H9 (cell line): ENCODE data around the gene SRRT. TPM values are rescaled to one million over a fixed set of nuclear protein-coding genes. Genes with fewer than 3 reads are reported as not detected.

ENCODE experiments used
- DNase-seq: peaks from one replicate; pipeline ENCODE4 v3.0.0-alpha.2; 2017
- H2AFZ ChIP-seq: one replicate; pipeline ENCODE4 v1.6.1; 2013; ENCODE audit warnings: mild to moderate bottlenecking, low read length, control low read depth, moderate library complexity
- H2AK5ac ChIP-seq: 2 replicates; pipeline ENCODE4 v1.6.1; 2013; ENCODE audit warnings: low read length, control low read depth, mixed read lengths; ENCODE audit not compliant: insufficient read length
- H2BK120ac ChIP-seq: one replicate; pipeline ENCODE4 v1.6.1; 2013; ENCODE audit warnings: low read depth, mild to moderate bottlenecking, low read length, control low read depth, inconsistent platforms; ENCODE audit not compliant: poor library complexity, severe bottlenecking
- H2BK12ac ChIP-seq: 2 replicates; pipeline ENCODE4 v1.6.1; 2013; ENCODE audit warnings: low read length, control low read depth, mixed read lengths, low read depth; ENCODE audit not compliant: insufficient read length
- H2BK15ac ChIP-seq: 2 replicates; pipeline ENCODE4 v1.6.1; 2013; ENCODE audit warnings: low read depth, low read length, control low read depth
- H2BK20ac ChIP-seq: one replicate; pipeline ENCODE4 v1.6.1; 2013; ENCODE audit warnings: low read depth, mild to moderate bottlenecking, low read length, control low read depth, inconsistent platforms; ENCODE audit not compliant: poor library complexity, severe bottlenecking
- H2BK5ac ChIP-seq: 2 replicates; pipeline ENCODE4 v1.6.1; 2013; ENCODE audit warnings: low read length, control low read depth, mixed read lengths; ENCODE audit not compliant: insufficient read length
- H3K14ac ChIP-seq: 2 replicates; pipeline ENCODE4 v1.6.1; 2013; ENCODE audit warnings: low read length, control low read depth; ENCODE audit not compliant: insufficient read depth
- H3K18ac ChIP-seq: 2 replicates; pipeline ENCODE4 v1.6.1; 2013; ENCODE audit warnings: low read depth, mild to moderate bottlenecking, mixed read lengths, low read length, control low read depth; ENCODE audit not compliant: insufficient read length
- H3K23ac ChIP-seq: 2 replicates; pipeline ENCODE4 v1.6.1; 2013; ENCODE audit warnings: low read length, control low read depth, mixed read lengths, low read depth; ENCODE audit not compliant: insufficient read length
- H3K23me2 ChIP-seq: 2 replicates; pipeline ENCODE4 v1.6.1; 2013; ENCODE audit warnings: low read depth, mild to moderate bottlenecking, mixed read lengths, low read length, control low read depth; ENCODE audit not compliant: insufficient read length, poor library complexity, severe bottlenecking
- H3K27ac ChIP-seq: 2 replicates; pipeline ENCODE4 v1.5.1; 2013; ENCODE audit warnings: low read length, control low read depth, mixed read lengths, low read depth; ENCODE audit not compliant: insufficient read length
- H3K27me3 ChIP-seq: 2 replicates; pipeline ENCODE4 v1.6.1; 2013; ENCODE audit warnings: low read length, control low read depth, inconsistent platforms; ENCODE audit not compliant: insufficient read depth
- H3K4ac ChIP-seq: 2 replicates; pipeline ENCODE4 v1.6.1; 2013; ENCODE audit warnings: low read depth, mild to moderate bottlenecking, control low read depth, inconsistent platforms, low read length, moderate library complexity
- H3K4me1 ChIP-seq: 2 replicates; pipeline ENCODE4 v1.6.1; 2013; ENCODE audit warnings: low read length, control low read depth, inconsistent platforms; ENCODE audit not compliant: insufficient read depth
- H3K4me2 ChIP-seq: 2 replicates; pipeline ENCODE4 v1.6.1; 2013; ENCODE audit warnings: low read length, control low read depth, mixed read lengths; ENCODE audit not compliant: insufficient read length, insufficient read depth
- H3K56ac ChIP-seq: 2 replicates; pipeline ENCODE4 v1.6.1; 2013; ENCODE audit warnings: low read depth, mild to moderate bottlenecking, mixed read lengths, low read length, control low read depth; ENCODE audit not compliant: insufficient read length
- H3K79me1 ChIP-seq: 2 replicates; pipeline ENCODE4 v1.6.1; 2013; ENCODE audit warnings: low read depth, mild to moderate bottlenecking, moderate library complexity, low read length, control low read depth, inconsistent platforms; ENCODE audit not compliant: insufficient read depth, poor library complexity, severe bottlenecking
- H3K79me2 ChIP-seq: 2 replicates; pipeline ENCODE4 v1.6.1; 2013; ENCODE audit warnings: low read length, control low read depth, inconsistent platforms; ENCODE audit not compliant: insufficient read depth
- H3K9ac ChIP-seq: 2 replicates; pipeline ENCODE4 v1.6.1; 2013; ENCODE audit warnings: low read length, control low read depth, mixed read lengths; ENCODE audit not compliant: insufficient read length; ENCODE audit errors: extremely low read depth
- H3K9me3 ChIP-seq: one replicate; pipeline ENCODE4 v1.6.1; 2013; ENCODE audit warnings: low read depth, low read length, inconsistent platforms; ENCODE audit not compliant: control insufficient read depth
- H3T11ph ChIP-seq: one replicate; pipeline ENCODE4 v1.6.1; 2013; ENCODE audit warnings: mild to moderate bottlenecking, low read length, control low read depth, inconsistent platforms
- H4K20me1 ChIP-seq: one replicate; pipeline ENCODE4 v1.6.1; 2013; ENCODE audit not compliant: control insufficient read depth, insufficient read length, insufficient read depth
- H4K5ac ChIP-seq: 2 replicates; pipeline ENCODE4 v1.6.1; 2013; ENCODE audit warnings: low read depth, mild to moderate bottlenecking, mixed read lengths, low read length, control low read depth; ENCODE audit not compliant: insufficient read length
- H4K8ac ChIP-seq: replicated peaks from 2 replicates; pipeline ENCODE4 v1.6.1; 2013; ENCODE audit warnings: low read length, control low read depth, mixed read lengths, low read depth; ENCODE audit not compliant: insufficient read length
- H4K91ac ChIP-seq: 2 replicates; pipeline ENCODE4 v1.6.1; 2013; ENCODE audit warnings: low read depth, mild to moderate bottlenecking, moderate library complexity, mixed read lengths, low read length, control low read depth; ENCODE audit not compliant: insufficient read length
- H3K27ac Mint-ChIP-seq, 3 experiments: 2 replicates in 2 of 3; 3 replicates in 1 of 3; pipeline ENCODE4 v1.8.0; 2020 to 2021; ENCODE audit warnings: mixed read lengths in 3 of 3, mild to moderate bottlenecking in 1 of 3, moderate library complexity in 1 of 3
- H3K27me3 Mint-ChIP-seq: 2 replicates; pipeline ENCODE4 v1.8.0; 2021; ENCODE audit warnings: low read depth, mild to moderate bottlenecking, moderate library complexity, mixed read lengths
- H3K36me3 Mint-ChIP-seq, 3 experiments: 2 replicates in 2 of 3; 3 replicates in 1 of 3; pipeline ENCODE4 v1.8.0; 2020 to 2021; ENCODE audit warnings: low read depth in 3 of 3, mixed read lengths in 3 of 3; ENCODE audit not compliant: insufficient read depth in 1 of 3
- H3K4me1 Mint-ChIP-seq, 2 experiments: 2 replicates each; pipeline ENCODE4 v1.8.0; 2020; ENCODE audit warnings: mixed read lengths in 2 of 2
- H3K4me3 Mint-ChIP-seq, 2 experiments: 2 replicates in 1 of 2; 3 replicates in 1 of 2; pipeline ENCODE4 v1.8.0; 2020 to 2021; ENCODE audit warnings: mild to moderate bottlenecking in 2 of 2, mixed read lengths in 2 of 2, moderate library complexity in 1 of 2
- H3K9me3 Mint-ChIP-seq, 2 experiments: 2 replicates in 1 of 2; 3 replicates in 1 of 2; pipeline ENCODE4 v1.8.0; 2020; ENCODE audit warnings: mild to moderate bottlenecking in 2 of 2, mixed read lengths in 2 of 2, moderate library complexity in 1 of 2
- WGBS: extraction: QIAGEN DNeasy Blood & Tissue Kit; methylation state at CpG from one replicate; pipeline ENCODE4 v1.1.7; 2013; ENCODE audit warnings: missing lambda C conversion rate, low lambda C conversion rate, mixed read lengths; ENCODE audit not compliant: insufficient read length; ENCODE audit errors: extremely low coverage; 5-methylcytosine and 5-hydroxymethylcytosine counted together
- total RNA-seq: library from RNA; stranded (reverse); gene quantifications from 2 replicates; pipeline ENCODE4 v1.2.1, GENCODE V29; 2021
- TF ChIP-seq, protein P1 (sequence below): fragments of 200-600 bp; sonication (generic); conservative IDR thresholded peaks from 3 replicates; pipeline ENCODE4 v1.8.0; 2021; ENCODE audit warnings: antibody characterized with exemption, mild to moderate bottlenecking

Gene SRRT
- total RNA-seq, 1 experiment from 2014 or later, result 373 TPM

DNA sequence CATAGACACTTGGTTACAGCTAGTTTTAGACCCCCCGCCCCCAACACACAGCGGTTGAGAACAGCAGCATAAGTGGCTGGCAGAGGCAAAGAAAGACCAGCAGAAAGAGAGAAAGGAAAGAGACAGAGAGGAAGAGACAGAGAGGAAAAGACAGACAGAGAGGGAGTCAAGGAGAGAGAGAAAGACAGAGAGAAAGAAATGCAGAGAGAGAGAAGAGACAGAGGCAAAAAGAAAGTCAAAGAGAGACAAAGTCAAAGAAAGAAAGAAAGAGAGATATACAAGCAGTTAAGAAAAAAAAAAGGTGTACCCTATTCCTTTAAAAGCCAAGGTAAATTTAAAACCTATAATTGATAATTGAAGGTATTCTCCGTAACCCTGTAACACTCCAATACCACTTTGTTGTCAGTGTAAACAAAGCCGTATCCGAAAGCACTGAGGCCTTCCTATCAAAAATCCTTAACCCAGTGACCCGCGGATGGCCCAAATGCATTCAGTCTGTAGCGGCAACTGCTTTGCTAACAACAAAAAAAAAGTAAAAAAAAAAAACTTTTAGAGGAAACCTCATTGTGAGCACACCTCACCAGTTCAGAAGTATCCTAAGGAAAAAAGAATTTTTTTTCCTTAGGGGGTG lies 34.3 kb upstream of the SRRT start:
- Mint-ChIP-seq H3K4me3 (peak overlapping the region in 1 of 2 experiments; percentile 10; a peak in 3 of 5 replicates), H3K36me3 (no peaks in the 10 kb centered on the region), H3K9me3 (no peaks in the 10 kb centered on the region), H3K4me1 (peaks cover 33 to 35% of the 10 kb centered on the region in 2 experiments), H3K27me3 (no peaks in the 10 kb centered on the region), H3K27ac (peak overlapping the region in 2 of 3 experiments; percentile 95; a peak in 5 of 7 replicates)
- no peak overlapping the region for H3K18ac ChIP-seq
- no peak overlapping the region for H3K9ac ChIP-seq
- no peak overlapping the region for H2AFZ ChIP-seq
- H3K27ac ChIP-seq, result no peak overlapping the region
- WGBS, result no CpG with 5 or more reads among the region's 8 CpGs
- H3K14ac ChIP-seq, result no peak overlapping the region
- H2BK20ac ChIP-seq, result no peak overlapping the region
- TF ChIP-seq, protein P1, sequence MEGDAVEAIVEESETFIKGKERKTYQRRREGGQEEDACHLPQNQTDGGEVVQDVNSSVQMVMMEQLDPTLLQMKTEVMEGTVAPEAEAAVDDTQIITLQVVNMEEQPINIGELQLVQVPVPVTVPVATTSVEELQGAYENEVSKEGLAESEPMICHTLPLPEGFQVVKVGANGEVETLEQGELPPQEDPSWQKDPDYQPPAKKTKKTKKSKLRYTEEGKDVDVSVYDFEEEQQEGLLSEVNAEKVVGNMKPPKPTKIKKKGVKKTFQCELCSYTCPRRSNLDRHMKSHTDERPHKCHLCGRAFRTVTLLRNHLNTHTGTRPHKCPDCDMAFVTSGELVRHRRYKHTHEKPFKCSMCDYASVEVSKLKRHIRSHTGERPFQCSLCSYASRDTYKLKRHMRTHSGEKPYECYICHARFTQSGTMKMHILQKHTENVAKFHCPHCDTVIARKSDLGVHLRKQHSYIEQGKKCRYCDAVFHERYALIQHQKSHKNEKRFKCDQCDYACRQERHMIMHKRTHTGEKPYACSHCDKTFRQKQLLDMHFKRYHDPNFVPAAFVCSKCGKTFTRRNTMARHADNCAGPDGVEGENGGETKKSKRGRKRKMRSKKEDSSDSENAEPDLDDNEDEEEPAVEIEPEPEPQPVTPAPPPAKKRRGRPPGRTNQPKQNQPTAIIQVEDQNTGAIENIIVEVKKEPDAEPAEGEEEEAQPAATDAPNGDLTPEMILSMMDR, result no peak
- H3K23me2 ChIP-seq, result peaks cover 4% of the 10 kb centered on the region
- DNase-seq, result no peak
- H4K5ac ChIP-seq, result no peak overlapping the region
- H3T11ph ChIP-seq, result no peak overlapping the region
- no peak overlapping the region for H2BK12ac ChIP-seq
- H2BK15ac ChIP-seq, result no peak overlapping the region
- no peak overlapping the region for H4K91ac ChIP-seq
- H3K56ac ChIP-seq, result no peak overlapping the region
- H3K79me1 ChIP-seq, result no peaks in the 10 kb centered on the region
- no peaks in the 10 kb centered on the region for H3K79me2 ChIP-seq
- no peak overlapping the region for H3K4me2 ChIP-seq
- no peak overlapping the region for H3K4ac ChIP-seq
- no peak overlapping the region for H2BK120ac ChIP-seq
- no peak overlapping the region for H3K23ac ChIP-seq
- no peaks in the 10 kb centered on the region for H4K20me1 ChIP-seq
- H2BK5ac ChIP-seq, result no peak overlapping the region
- H4K8ac ChIP-seq, result no peak overlapping the region
- no peaks in the 10 kb centered on the region for H3K9me3 ChIP-seq
- peaks cover 2% of the 10 kb centered on the region; the same call in 1 of the 2 replicates for H3K4me1 ChIP-seq
- H3K27me3 ChIP-seq, result no peaks in the 10 kb centered on the region
- no peak overlapping the region for H2AK5ac ChIP-seq
